ENCODE measurements around the gene CLK1.
"Not testable (repeated sequence)": the region's sequence is repeated elsewhere in the genome, so short reads cannot be mapped to it uniquely, and the experiment has no call there.

The CLK1 gene

DNA sequence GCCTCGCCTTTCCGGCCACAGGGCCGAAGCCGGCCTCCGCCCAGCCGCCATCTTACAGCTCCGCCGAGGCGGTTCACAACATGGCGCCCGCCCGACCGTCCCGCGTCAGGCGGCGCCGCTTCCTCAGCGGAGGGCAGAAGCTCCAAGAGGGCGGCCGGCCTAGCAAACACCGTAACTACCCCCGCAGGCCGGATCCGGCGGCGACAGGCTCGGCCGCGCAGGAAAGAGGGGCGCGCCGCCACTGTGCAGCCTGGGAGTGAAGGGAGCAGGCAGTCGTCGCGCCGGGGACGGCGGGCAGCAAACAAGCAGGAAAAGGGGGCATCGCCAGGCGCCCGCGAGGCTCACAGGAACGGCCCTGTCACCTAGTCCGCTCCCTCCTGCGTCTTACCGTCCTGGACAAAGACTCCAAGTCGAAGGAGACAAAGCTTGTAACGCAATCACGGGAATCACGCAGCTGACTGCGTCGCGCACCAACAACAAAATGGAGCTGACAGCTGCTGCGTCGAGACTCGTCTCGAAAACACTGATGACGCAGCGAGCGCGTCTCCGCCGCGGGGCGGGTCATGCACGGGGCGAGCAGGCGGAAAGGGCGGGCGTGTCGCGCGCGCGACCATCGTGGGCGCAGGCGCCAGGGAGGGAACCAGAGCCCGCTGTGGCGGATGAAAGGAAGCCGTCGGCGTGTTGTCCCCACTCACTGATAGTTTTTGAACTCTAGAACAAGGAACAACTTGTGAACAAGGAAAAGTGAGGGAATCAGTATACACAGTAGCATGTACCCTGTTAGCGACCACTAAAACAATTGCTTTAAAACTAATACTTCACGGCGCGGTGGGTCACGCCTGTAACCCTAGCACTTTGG, at the start of gene CLK1:
TSS of gene CLK1 (minus strand) at position 483 of the 859 bp plus-strand sequence. CDS start 2,796 bp downstream, outside the sequence.
- peak; percentile 95 for DNase-seq

DNA sequence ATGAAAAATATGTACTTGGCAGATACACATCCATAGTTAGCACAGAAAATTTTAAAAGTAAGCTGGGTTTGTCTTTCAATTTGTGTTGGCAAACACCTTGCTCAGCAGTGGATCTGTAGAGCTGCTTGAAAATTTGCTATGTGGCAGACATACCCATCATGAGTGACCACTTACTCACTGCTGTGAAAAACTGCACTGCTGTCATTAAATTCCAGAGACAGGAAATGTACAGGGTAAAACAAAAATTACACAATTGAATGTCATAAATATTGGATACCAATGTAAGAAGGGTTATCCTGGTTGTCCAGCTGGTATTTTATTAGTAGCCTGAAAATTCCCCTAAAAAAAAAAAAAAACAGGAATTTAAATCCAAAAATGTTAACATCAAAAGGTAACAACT, 49.2 kb upstream of the CLK1 start:
- no peak for DNase-seq

DNA sequence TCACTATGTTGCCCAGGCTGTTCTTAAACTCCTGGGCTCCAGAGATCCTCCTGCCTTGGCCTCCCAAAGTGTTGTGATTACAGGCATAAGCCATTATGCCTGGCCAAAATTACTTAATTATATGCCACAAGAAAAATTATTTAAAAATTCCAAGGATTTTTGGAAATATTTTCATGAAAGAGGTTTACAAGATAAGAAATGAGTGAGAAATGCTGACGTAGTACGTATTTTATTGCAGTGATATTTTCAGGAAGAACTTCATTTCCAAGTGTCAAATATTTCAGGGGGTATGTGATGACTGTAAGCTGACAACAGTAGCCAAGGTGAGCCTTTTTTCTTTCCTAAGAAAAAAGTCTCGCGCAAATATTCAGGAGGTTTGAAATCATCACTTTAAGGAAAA, 45.5 kb upstream of the CLK1 start:
- no peak for DNase-seq

DNA sequence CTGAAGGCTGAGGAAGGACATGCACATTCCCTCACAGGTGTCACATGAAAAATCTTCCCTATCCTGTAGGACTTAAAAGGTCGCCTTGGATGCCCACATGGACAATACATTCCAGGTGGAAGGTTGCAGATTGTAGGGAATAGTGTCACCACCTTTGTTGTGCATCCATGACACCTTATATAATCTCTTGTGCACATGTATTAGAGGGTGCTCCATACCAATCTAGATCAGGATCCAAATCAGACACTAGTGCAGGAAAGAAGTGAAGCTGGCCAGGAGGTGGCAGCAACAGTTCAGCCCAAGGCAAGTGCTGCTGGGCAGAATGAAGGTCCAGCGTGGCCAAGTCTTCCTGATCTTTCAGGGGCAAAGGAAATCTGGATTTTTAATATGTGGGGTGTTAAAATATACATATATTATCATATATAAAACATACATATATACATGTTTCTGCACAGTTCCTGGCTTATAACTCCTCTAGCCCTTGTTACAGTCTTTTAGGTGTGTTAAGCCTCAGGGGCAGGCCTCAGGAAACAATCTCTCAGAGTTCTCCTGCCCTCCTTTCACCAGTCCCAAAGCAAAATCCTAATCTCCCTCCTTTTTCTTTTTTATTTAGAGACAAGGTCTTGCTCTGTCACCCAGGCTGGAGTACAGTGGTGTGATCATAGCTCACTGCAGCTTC, 41.3 kb upstream of the CLK1 start:
- DNase-seq = peak; percentile 87

DNA sequence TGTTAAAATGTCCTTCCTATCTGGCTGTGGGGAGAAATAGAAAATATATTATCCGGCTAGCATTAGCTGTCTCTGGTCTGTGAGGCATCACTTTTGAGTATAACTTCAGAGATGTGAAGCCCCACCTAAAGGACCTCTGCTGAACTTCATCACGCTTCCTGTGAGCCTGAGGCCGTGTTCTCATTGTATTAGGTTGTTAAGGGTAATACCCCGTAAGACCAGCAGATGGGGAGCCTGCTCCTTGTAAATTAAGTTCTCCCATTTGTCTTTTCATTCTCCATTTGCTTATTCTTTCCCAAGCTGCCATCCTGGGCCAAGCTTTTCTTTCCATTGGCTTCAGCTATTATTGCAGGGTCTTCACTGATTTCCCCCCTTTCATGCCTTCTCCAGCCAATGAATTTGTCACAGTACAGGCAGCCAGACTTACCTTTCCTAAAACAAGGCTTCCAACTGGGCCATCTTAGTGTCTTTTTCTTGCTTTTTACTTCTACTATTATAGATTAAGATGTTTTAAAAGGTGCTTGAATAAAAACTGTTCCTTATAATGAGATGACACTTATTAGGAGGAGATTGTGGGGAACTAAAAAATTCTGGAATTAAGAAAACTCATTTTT, 37.1 kb upstream of the CLK1 start:
- DNase-seq = peak; percentile 97

DNA sequence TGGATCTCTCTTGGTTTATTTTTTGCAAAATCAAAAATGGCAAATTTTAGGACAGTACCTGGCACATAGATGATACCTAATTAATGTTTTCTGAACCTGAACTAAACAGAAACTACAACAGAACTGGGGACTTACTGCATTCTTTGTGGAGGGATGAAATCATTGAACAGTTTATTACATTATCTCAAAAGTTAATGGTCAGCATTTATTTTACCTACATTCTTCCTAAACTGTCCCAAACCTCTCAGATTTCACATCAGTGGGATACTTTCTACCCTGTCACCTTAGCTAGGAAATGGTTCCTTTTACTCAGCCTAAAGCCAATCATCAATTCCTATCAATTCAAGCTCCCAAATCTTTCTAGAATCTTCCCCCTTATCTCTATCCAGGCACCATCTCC, 35.0 kb upstream of the CLK1 start:
- DNase-seq = no peak

DNA sequence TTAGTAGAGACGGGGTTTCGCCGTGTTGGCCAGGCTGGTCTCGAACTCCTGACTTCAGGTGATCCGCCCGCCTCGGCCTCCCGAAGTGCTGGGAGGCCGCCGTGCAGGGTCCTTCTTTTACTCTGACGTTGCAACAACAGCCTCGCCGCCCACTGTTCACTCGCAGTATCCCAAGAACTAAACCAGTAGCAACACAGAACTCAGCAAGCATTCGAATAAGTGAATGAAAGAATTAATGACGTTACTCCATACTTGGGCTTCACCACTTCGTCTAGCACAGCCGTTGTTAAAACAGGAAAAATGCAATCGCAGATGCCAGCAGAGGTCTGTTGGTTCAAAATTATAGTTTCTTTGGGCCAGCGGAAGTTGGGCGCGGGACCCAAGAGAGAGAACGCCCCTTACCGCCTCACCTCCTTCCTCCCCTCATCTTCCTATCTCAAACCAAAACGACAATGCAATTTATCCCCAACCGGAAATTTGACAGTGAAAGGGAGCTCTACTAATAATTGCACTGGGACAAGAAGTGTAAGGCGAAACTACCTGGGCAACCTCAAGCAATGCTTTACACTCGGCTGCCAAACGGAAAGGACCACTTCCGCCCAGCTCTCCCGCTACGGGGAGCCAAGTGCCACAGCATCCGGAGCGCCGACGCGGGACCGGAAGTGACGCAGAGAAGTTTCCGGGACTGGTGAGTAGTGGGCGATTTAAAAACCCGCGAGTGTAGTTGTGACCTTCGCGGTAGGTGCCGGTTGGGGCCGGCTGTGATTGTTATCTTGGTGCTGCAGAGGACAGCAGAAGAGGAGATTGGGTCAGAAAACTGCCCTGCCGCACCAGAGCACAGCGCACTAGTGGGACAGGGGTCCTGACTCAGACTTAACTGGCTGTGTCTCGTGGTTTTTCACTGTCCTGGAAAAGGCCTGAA, 24.5 kb upstream of the CLK1 start, which contains the start of the genes NIF3L1 and PPIL3:
TSS of gene NIF3L1 (plus strand) at position 668 of the 922 bp plus-strand sequence. CDS start 2,573 bp downstream, outside the sequence.
TSS of gene PPIL3 (minus strand) at position 374 of the 922 bp plus-strand sequence. CDS start 1,462 bp downstream, outside the sequence.
- DNase-seq = peak; percentile 99

DNA sequence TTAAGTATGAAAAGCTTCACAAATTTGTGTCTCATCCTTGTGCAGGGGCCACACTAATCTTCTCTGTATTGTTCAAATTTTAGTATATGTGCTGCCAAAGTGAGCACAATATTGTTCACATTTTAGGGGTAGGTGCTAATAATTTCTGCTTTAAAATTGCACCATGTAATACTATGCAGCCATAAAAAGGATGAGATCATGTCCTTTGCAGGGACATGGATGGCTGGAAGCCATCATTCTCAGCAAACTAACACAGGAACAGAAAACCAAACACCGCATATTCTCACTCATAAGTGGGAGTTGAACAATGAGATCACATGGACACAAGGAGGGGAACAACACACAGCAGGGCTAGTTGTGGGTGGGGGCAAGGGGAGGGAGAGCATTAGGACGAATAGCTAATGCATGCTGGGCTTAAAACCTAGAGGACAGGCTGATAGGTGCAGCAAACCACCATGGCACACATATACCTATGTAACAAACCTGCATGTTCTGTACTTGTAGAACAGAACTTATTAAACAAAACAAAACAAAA, 17.3 kb upstream of the CLK1 start:
- DNase-seq = not testable (repeated sequence)

DNA sequence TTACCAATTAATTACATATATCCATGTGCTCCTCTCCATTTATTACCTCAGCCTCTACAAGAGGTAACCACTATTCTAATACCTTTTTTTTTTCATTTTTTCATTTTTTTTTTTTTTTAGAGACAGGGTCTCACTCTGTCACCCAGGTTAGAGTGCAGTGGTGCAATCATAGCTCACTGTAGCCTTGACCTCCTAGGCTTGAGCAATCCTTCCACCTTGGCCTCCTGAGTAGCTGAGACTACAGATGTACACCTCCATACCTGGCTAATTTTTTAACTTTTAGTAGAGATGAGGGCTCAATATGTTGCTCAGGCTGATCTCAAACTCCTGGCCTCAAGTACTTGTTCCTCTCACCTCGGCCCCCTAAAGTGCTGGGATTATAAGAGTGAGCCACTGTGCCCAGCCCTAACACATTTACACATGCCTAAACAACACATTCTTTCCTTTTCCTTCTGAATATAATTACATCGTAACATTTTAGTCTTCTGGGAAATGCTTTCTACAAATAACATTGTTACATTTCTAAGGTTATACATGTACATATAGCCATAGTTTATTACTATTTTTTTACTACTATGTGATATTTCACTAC, 13.9 kb upstream of the CLK1 start:
- DNase-seq = no peak

DNA sequence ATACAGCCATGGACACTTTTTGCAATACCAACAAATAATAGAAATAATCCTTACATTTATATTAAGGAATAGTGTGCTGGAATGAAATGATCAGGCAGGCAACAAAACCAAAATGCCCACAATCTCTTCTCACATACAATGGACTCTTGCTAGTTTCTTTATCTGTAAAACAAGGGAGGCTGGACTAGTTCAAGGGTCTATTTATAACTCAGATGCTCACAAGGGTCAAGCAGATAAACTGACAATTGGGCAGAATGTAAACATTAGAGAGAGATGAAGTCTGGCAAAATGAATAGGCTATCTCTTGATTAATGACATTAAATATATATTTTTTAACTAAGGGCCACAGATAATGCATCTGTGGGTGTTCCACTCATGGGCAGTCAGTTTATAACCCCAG, 13.0 kb upstream of the CLK1 start:
- peak; percentile 50 for DNase-seq

DNA sequence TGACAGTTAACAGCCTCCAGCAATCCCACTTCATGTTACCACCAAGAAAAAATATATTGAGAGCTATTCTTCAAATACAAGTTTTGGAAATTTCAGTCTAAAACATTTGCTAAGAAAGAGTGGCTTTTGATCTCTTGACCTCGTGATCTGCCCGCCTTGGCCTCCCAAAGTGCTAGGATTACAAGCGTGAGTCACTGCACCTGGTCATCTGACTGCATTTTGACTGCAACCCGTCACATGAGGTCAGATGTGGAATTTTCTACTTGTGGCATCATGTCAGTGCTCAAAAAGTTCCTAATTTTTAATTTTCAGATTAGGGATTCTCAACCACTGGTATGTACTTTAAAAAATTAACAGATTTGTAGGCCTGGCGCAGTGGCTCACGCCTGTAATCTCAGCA, 9.1 kb upstream of the CLK1 start:
- DNase-seq = no peak

DNA sequence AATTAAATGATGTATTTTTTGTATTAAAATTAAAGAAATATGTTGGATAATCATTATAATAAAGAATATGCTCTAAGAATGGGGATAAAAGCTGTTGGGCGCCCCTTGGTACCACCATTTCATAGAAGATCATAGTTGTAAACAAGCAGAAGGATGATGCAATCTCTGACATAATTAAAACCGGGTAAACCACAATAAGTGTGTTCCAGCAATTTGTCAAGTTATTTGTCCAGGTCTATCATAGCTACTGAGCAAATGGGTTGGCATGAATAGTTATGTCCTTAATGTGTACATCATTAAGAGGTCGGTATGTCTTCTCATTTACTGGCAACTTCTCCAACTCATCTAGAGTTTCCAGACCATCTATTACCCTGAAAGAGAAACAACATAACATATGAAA, 6.7 kb upstream of the CLK1 start:
- peak; percentile 37 for DNase-seq

DNA sequence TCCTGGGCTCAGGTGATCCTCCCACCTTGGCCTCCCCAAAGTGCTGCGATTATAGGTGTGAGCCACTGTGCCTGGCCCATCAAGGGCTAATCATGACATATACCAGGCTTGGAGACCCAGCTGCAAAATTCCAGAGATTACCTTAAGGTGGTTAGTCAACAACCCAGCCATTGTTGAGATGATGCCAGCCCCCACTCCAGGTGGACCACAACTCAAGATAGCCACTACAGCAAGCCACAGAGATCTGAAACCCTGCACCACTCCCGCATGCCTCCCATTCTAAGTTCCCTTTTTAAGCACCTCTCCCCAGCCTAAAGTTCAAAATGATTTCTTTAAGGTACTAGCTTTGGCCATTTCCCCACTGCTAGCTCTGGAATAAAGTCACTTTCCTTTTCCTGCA, 4.6 kb upstream of the CLK1 start:
- DNase-seq = peak; percentile 49

DNA sequence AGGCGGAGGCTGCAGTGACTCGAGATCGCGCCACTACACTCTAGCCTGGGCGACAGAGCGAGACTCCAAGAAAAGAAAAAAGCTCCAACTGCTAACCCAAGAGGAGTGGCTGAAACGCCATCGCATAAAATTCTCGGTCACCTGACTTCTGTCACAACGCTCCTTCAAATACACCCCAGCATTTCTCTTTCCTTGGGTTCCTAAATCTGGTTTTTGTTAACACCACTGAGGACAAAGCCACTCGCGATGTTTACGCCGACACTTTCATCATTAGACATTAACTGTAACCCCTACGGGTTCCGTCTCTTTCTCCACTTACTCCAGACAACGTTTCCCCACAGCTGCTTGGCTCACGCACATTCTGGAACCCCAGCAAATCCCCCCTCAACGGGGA, 679 bp downstream of the CLK1 start:
- DNase-seq = no peak

DNA sequence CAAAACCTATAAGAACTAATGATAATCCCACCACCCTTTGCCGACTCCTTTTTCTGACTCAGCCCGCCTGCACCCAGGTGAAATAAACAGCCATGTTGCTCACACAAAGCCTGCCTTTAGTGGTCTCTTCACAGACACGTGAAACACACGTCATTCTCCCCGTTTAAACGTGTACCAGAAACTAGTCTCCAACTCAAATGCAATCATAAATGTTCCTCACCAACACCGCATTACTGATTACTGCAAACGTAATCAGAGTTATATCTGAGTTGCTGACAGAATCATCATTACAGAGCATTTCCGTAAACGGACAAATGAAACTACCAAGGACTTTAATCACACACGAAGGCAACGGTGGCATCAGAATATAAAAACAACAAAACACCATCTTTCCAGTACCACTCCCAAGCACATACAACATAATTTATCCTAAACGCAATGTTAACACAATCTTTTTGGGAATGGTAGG, 1.9 kb downstream of the CLK1 start:
- peak; percentile 76 for DNase-seq

DNA sequence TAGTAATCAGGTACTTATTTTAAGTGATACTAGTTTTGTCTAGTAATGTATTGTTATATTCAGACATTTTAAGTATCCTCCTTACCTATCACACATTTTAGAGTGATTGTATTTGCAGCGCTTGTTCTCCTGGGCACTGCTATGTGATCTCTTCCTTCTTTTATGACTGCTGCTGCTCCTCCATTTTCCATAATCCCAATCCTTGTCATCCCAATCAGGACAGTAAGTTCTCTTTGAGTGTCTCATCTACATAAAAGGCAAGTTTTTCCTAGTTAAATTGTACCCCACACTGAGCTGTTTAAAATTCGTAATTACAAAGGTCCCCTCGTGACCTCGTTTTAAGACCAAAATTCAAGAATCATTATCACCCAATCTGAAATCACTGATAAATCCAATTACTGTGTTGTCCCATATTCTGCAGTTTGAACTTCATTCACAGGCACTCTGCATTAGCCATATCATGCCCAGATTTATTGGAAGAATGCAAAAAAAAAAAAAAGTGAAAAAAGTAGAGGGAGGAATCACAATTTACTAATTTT, 2.8 kb downstream of the CLK1 start:
- DNase-seq = no peak

DNA sequence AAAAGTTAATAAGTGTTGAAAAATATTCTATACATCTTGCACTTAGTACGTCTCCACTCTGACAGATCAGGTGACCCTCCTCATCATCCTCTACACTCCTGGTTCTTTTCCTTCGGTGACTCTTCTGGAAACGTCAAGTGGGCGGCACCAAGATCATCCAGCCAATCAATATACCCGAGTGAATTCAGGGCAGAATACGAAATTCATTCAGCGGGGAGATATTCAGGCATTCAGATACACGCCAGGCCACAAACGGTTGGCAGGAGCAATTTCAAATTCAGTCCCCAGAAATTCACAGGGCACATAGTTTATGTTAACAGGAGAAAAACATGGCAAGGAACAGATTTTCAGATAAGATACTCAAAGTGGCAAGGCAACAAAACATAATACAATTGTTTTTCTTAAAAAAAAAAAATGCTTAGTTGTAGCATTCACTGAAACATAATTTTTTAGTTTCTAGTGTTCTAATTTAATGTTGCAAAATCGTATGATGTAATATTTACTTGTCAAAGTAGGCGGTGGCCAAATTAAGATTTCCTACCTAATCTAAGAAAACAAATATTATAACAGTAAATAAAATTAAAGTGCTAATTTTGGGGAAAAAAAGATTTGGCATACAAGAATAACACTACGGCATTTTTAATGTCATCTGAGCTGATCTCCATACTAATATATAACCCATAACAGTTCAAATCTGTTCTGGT, 4.2 kb downstream of the CLK1 start:
- no peak for DNase-seq

DNA sequence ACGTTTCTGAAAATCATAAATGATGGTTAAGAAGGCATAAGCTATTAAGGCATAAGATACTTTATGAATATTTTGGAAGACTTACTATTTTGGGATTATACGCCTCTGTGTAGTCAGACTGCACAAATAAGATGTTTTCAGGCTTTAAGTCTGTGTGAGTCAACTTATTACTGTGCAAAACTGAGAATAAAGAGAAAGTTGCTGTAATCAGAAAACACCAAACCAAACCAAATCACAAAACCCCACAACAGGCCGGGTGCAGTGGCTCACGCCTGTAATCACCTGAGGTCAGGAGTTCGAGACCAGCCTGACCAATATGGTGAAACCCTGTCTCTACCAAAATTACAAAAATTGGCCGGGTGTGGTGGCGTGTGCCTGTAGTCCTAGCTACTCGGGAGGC, 7.7 kb downstream of the CLK1 start:
- DNase-seq = no peak

DNA sequence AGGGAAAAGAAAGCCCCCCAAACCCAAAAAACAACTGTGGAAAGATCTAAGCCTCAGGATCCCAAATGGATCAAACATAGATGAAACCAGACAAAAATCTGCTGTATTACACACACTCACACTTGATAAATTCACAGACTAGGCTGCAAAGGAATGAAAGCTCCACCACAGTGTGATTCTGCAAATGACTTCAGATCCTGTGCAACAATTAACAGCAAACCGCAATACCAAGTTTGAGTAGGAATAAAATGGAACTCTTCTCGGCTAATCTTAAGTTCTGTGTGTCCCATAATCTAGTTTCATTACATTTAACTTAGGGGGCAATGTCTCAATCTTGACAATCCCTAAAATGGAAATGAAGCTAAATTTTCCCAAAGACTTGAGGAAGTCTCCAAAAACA, 11.9 kb downstream of the CLK1 start:
- DNase-seq = no peak

DNA sequence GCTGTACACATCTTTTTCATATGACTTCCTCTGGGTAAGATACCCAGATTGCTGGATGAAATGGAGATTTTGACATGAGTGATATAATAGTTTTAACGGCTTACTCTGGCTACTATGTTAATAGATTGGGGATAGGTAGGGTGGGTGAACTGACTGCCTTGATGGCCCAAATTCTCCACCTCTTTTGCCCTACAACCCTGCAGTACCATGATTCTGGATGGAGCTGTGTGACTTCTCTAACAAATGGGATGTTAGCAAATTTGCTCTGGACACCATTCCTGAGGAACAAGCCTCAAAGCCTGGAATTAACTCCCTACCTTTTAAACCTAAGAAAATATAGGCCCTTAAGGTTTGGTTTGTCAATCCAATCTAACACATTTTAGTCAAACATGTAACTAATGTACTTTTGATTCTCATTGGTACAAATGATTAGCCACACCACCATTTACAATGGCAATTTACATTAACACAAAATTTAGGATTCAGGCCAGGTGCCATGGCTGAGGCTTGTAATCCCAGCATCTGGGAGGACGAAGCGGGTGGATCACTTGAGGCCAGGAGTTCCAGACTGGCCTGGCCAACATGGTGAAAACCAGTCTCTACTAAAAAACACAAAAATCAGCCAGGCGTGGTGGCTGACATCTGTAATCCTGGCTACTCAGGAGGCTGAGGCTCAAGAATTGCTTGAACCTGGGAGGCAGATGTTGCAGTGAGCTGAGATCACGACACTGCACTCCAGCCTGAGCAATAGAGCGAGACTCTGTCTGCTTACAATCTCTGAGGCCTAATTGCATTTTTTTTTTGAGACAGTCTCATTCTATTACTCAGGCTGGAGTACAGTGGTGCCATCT, 12.8 kb downstream of the CLK1 start:
- no peak for DNase-seq
